Lung (tissue), 16 donors: ENCODE data around the gene NRIP1. TPM values are rescaled to one million over a fixed set of nuclear protein-coding genes. Genes with fewer than 3 reads are reported as not detected.

Source experiments
- ATAC-seq: fragments of 200-7000 bp; cut with Tn5 transposase; one replicate; pipeline ENCODE4 v1.9.1; 2020; ENCODE audit warnings: moderate number of reproducible peaks; ENCODE audit not compliant: insufficient read depth, low FRiP score
- DNase-seq, 3 donors: peaks; one replicate each; pipeline ENCODE4 v3.0.0-alpha.2; 2013 to 2017
- H3K27ac ChIP-seq, 2 donors: one replicate each; pipeline ENCODE4 v1.5.1; 2013; ENCODE audit warnings: mild to moderate bottlenecking in 2 of 2, moderate library complexity in 2 of 2, control low read depth in 1 of 2, inconsistent platforms in 1 of 2, low read depth in 1 of 2, low read length in 1 of 2
- H3K27me3 ChIP-seq, 3 donors: one replicate each; pipeline ENCODE4 v1.5.1; 2013; ENCODE audit warnings: low read length in 2 of 3; ENCODE audit not compliant: control insufficient read depth in 3 of 3, insufficient read depth in 3 of 3
- H3K36me3 ChIP-seq, 4 donors: one replicate each; pipeline ENCODE4 v1.5.1; 2013; ENCODE audit warnings: low read length in 4 of 4, mild to moderate bottlenecking in 1 of 4, moderate library complexity in 1 of 4; ENCODE audit not compliant: control insufficient read depth in 4 of 4, insufficient read depth in 4 of 4
- H3K4me1 ChIP-seq, 5 donors: one replicate each; pipeline ENCODE4 v1.5.1; 2013; ENCODE audit warnings: low read length in 5 of 5, mild to moderate bottlenecking in 2 of 5, moderate library complexity in 1 of 5; ENCODE audit not compliant: control insufficient read depth in 5 of 5, insufficient read depth in 5 of 5
- H3K4me3 ChIP-seq: one replicate; pipeline ENCODE4 v1.5.1; 2013; ENCODE audit warnings: mild to moderate bottlenecking, control low read depth, moderate library complexity
- H3K9ac ChIP-seq, 2 donors: one replicate each; pipeline ENCODE4 v1.5.1; 2013; ENCODE audit warnings: low read length in 2 of 2, control low read depth in 1 of 2; ENCODE audit not compliant: insufficient read depth in 1 of 2
- H3K9me3 ChIP-seq, 4 donors: one replicate each; pipeline ENCODE4 v1.5.1; 2013; ENCODE audit warnings: low read length in 3 of 4, mild to moderate bottlenecking in 1 of 4, moderate library complexity in 1 of 4; ENCODE audit not compliant: control insufficient read depth in 4 of 4, insufficient read depth in 3 of 4
- CTCF ChIP-seq: IDR thresholded peaks from 2 replicates; pipeline ENCODE4 v1.5.1; 2012; ENCODE audit warnings: mild to moderate bottlenecking; ENCODE audit errors: control extremely low read depth, extremely low read depth
- WGBS, 2 donors: extraction: QIAGEN DNeasy Blood & Tissue Kit; methylation state at CpG; one replicate each; pipeline ENCODE4 v1.1.7; 2013; 5-methylcytosine and 5-hydroxymethylcytosine counted together
- long read RNA-seq, 5 donors: transcript quantifications; one replicate each; lab custom pipeline, GENCODE V29; 2026
- polyA plus RNA-seq, 2 donors: library from polyadenylated mRNA; stranded (reverse); fragments of 200-250 nt; gene quantifications; one replicate each; pipeline ENCODE4 v1.2.1, GENCODE V29; 2013
- total RNA-seq, 2 donors: library from RNA; depleted of rRNA in 1 of 2; stranded (reverse); fragments of >200 nt in 1 of 2; gene quantifications; one replicate each; pipeline ENCODE4 v1.2.1, GENCODE V29; 2014 to 2021
- donor health status: control.
- donor health status: control.
- donor health status: Bipolar disorder and iron deficiency.
- donor health status: healthy.
- donor health status: DM: yes; HTN: yes; CAD: no.

NRIP1 gene
- total RNA-seq (10 to 100 TPM; 29.5 to 35.5 TPM), polyA plus RNA-seq (1 to 10 TPM; 5.9 to 7.1 TPM)
- long read RNA-seq, donor 1, full-length matches to known transcripts: 4 of 4 reads
- long read RNA-seq, donor 1, partial matches to known transcripts: 0 of 4 reads
- long read RNA-seq, donor 1, other reads (novel, unspliced or antisense): 0 of 4 reads
- long read RNA-seq, donor 2, full-length matches to known transcripts: 1 of 1 reads
- long read RNA-seq, donor 2, partial matches to known transcripts: 0 of 1 reads
- long read RNA-seq, donor 2, other reads (novel, unspliced or antisense): 0 of 1 reads
- long read RNA-seq, donor 3, full-length matches to known transcripts: 3 of 3 reads
- long read RNA-seq, donor 3, partial matches to known transcripts: 0 of 3 reads
- long read RNA-seq, donor 3, other reads (novel, unspliced or antisense): 0 of 3 reads
- long read RNA-seq, donor 4, full-length matches to known transcripts: 3 of 3 reads
- long read RNA-seq, donor 4, partial matches to known transcripts: 0 of 3 reads
- long read RNA-seq, donor 4, other reads (novel, unspliced or antisense): 0 of 3 reads
- long read RNA-seq, donor 5, full-length matches to known transcripts: 2 of 2 reads
- long read RNA-seq, donor 5, partial matches to known transcripts: 0 of 2 reads
- long read RNA-seq, donor 5, other reads (novel, unspliced or antisense): 0 of 2 reads

- no peak for TF ChIP-seq CTCF
- H3K27me3 ChIP-seq: no peaks in the 10 kb centered on the region
- 0 to 1% methylated on average over 70 to 116 of the region's 116 CpGs for WGBS, 2 donors
- H3K9me3 ChIP-seq: no peaks in the 10 kb centered on the region
- ATAC-seq: peak; percentile 92
- H3K36me3 ChIP-seq: no peaks in the 10 kb centered on the region
- peaks cover 0 to 29% (median 12%) of the 10 kb centered on the region in 5 donors for H3K4me1 ChIP-seq
- peak; percentile 95 to 97 (median 96) for DNase-seq
- peak within 1 kb of the TSS; percentile 74 to 96 for H3K9ac ChIP-seq
- H3K27ac ChIP-seq: peak within 1 kb of the TSS; percentile 97 to 99
- peak within 1 kb of the TSS; percentile 60 for H3K4me3 ChIP-seq
These were observed at the start of gene NRIP1 for GRCh38 chr21:15064576-15065391. TSS of gene NRIP1 (minus strand) at chr21:15065000. CDS start at chr21:14968192, 96,808 bp downstream.

- no peaks in the 10 kb centered on the region for H3K36me3 ChIP-seq
- ATAC-seq: no peak
- no peaks in the 10 kb centered on the region for H3K9me3 ChIP-seq
- no peak overlapping the region for H3K9ac ChIP-seq
- no peaks in the 10 kb centered on the region for H3K4me1 ChIP-seq
- no peak for TF ChIP-seq CTCF
- no peaks in the 10 kb centered on the region for H3K27me3 ChIP-seq
- WGBS, 2 donors: 55 to 70% methylated on average over 4 of the region's 4 CpGs
- DNase-seq: no peak
- no peak overlapping the region for H3K27ac ChIP-seq
- no peak overlapping the region for H3K4me3 ChIP-seq
These were observed 48.1 kb upstream of the NRIP1 start for GRCh38 chr21:15112858-15113257.

GRCh38 chr21:15108801-15109200 is 44.0 kb upstream of the NRIP1 start:
- Histone ChIP-seq H3K36me3 (no peaks in the 10 kb centered on the region), H3K9ac (no peak overlapping the region), H3K27me3 (no peaks in the 10 kb centered on the region), H3K9me3 (no peaks in the 10 kb centered on the region), H3K4me1 (no peaks in the 10 kb centered on the region), H3K4me3 (no peak overlapping the region), H3K27ac (no peak overlapping the region)
- TF ChIP-seq CTCF: no peak
- DNase-seq (no peak), ATAC-seq (no peak)
- 84 to 85% methylated on average over 2 of the region's 2 CpGs for WGBS, 2 donors
